NCI-H2081 treated with DMSO at 0.1 percent for 48 hours (cell line): Measurements from ENCODE around the gene DNAAF8.

Source experiments
- DNase-seq: peaks from one replicate; lab custom pipeline; 2025; lab: John Stamatoyannopoulos, UW

DNAAF8 gene

DNA sequence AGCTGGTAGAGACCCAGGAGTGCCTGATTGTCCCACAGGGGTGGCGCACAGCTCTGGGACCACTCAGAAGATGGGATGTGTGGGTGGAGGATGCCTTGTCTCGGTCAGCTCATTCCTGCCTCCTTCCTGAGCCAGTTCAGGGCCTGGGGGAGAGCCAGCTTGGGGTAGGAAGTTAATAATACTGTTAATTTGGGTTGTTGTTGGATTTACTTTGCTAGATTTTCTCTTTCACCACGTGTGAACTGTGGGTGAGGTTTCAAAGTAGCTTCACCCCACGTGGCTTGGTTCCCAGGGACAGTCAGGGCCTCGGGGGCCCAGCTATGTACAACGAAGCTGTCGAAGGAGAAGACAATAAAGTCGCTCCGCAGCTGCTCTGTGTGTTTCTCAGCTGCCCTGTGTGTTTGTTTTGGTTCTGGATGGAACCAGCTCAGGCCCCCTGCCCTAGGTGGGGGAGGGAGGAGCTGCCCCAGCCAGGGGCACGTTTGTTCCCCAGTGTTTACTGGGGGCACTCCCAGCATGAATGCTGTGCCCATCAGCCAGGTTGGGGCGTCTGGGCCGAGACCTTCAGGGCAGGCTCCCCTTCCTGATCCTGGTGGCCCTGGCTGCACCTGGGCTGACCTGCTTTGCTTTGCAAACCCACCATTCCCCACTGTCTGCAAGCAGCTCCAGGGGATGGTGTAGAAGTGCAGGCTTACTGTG is 38.7 kb upstream of the DNAAF8 start:
- DNase-seq = no peak

- DNase-seq = no peak
Measured at GRCh38 chr16:4696172-4696904, 38.0 kb upstream of the DNAAF8 start.

DNA sequence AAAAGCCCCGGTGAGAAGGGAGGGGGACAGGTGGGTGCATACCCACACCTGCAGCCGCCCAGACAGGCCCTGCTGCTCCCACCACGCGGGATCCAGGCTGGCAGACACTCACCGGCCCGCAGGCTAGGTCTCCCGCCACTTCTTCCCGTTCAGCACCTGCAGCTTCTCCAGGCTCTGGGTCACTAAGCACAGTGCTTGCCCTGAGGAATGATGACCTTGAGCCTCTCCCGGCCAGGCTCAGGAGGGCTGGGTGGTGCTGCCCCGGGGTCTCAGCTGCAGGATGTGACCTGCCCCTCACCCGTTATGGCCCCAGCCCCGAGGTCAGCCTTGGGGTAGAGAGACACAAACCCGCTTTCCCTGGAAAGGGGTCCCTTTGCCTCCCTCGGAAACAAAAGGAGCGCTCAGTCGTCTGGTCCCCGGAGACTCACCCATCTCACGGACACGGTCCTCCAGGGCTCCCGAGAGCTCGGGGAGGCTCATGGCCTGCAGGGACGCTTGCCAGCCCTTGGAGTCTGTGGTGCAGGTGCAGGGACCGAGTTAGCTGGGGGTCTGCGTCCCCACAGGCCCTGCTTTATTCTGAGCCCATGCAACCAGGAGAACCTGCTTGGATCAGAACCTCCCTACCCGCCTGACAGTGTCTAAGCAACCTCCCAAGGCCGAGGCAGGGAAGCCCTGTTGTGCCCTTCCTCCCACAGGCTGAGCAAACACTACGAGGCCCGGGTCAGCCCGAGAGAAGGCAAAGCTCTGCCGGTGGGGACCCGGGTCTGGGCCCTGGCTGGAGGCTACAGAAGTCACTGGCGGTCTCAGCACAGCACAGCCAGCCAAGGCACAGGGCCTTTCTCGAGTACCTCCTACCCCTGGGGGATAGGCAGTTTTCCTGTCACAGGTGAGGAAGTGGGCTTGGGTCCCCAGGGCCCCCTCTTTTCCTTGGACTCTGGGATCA is 37.2 kb upstream of the DNAAF8 start:
- no peak for DNase-seq

DNA sequence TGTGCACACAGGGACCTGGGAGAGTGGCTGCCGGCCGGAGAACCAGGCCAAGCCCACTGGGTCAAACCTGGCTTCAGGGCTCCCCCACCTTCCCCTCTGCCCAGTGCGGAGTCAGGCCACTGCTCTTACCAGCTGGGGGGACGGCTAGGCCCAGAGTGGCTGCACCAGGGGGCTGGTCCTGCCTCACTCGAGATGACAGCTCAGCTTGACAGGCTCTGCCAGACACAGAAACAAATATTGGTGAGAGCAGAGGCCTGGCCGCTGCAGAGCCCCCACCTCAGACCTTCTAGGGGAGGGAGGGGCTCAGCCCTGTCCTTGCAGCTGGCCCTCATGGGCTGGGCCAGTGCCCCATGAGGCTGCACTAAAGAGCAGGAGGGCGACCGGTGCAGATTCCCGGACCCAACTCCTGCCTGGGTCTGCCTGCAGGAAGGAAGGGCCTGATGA is 36.5 kb upstream of the DNAAF8 start:
- no peak for DNase-seq

- no peak for DNase-seq
Measured at GRCh38 chr16:4698321-4699045, 35.9 kb upstream of the DNAAF8 start.

DNA sequence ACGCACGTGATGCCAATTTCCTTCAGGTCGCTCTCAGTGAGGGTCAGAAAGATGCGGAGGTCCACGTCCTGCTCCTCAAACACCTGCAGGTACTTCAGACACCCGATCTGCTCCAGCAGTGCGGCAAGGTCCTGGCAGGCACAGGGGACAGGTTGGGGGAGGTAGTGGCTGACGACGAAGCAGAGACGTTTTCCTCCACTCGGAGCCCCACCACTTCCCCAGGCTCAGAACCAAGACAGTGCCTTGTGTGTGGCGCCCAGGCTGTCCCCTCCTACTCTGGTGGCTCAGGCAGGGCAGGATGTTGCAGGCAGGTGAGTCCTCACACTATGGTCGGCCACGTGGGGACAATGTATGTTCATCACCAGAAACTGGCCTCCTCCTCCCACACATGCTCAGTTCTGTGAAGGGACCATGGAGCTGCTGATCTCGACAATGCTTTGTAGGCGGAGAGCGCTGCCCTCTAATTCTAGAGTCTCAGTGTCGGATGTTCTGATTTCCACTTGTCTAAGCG is 35.2 kb upstream of the DNAAF8 start:
- DNase-seq = no peak

DNA sequence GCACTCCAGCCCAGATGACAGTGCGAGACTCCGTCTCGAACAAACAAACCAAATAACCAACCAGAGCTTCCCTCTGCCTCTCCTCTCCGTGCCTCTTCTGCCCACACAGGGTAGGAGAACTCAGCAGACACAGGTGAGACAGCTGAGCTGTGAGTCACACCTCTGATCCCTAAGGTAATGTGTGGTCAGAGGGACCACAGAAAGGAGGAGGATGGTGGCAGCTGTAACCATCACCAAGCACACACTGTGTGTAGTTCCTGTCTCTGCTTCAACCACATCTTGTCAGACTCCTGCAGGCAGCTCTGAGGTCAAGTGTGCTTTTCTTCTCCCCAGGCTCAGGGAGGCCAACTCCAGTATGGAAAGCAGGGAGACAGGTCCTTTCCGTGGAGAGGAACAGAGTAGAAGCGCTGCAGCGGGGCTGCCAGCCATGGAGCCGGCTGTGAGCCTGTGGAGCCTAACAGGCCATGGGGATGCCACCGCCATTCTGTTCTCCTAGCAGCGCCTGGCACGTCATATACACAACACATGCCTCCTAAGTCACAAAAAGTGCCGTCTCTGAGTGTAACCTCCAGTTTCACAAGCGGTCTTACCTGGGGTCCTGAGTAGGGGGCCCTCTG is 33.8 kb upstream of the DNAAF8 start:
- no peak for DNase-seq

DNA sequence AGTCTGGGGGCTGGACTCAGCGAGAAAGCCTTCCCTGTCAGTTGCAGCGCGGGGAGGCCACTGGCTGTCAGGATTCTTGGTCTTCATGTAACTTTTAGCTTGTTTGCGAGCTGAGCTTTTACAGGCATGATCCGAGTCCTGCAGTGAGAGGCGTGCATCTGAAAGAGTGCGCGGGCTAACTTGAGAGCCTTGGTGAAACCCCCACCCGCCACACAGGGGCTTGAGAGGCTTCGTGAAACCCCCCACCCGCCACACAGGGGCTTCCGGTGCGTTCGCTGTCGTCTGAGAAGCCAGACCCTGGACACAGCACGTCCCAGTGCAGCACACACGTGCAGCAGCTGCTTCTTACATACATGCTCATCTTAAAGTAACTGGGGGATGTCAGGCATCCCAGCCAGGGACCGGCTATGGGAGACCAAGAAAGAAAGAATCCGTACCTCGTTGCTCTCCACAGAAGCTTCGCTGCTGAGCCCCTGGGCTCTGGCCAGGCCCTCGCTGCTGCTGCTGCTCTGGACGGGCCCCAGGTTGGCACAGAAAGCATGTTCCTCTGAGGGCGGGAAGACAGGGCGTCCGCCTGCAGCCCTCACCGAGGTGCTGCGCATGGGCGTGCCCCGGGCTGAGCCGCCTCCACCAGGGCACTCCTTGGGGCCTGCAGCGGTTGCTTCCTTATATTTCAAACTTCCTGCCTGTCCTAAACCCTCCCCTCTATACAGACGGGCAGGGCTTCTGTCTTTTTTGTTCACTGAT is 33.2 kb upstream of the DNAAF8 start:
- DNase-seq = no peak

- DNase-seq = no peak
Measured at GRCh38 chr16:4701791-4702465, 32.4 kb upstream of the DNAAF8 start.

- DNase-seq = no peak
Measured at GRCh38 chr16:4702466-4702808, 31.9 kb upstream of the DNAAF8 start.

- DNase-seq = no peak
Measured at GRCh38 chr16:4703906-4704305, 30.4 kb upstream of the DNAAF8 start.

- DNase-seq = no peak
Measured at GRCh38 chr16:4704491-4704890, 29.8 kb upstream of the DNAAF8 start.

GRCh38 chr16:4704913-4705312 is 29.4 kb upstream of the DNAAF8 start:
- DNase-seq = no peak

DNA sequence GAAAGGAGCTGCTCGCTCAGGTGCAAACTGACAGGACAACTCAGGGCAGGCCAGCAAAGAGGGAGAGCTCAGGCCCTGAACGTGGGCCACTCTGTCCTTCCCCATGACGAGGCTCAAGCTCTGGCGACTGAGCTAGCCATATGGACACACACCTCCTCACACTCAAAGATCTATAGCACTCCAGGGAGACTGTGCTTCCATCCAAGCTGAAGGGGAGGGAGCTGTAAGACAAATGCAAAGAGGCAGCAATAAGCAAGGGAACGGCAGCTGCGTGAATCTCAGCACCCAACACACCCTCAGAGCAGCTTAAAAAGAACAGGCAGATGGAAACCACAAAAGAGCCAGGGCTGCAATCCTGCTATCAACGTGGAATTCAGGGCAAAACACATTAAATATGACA is 27.5 kb upstream of the DNAAF8 start:
- DNase-seq = no peak

DNA sequence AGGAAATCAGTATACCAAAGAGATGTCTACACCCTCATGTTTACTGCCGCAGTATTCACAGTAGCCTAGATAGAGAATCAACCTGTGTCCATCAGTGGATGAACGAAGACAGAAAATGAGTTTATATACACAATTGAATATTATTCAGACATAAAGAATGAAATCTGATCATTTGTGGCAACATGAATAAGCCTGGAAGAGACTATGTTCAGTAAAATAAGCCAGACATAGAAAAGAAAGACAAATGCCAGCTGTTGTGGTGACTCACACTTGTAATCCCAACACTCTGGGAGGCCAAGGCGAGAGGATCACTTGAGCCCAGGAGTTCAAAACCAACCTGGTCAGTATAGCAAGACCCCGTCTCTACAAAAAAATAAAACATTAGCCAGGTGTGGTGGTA is 24.9 kb upstream of the DNAAF8 start:
- no peak for DNase-seq

DNA sequence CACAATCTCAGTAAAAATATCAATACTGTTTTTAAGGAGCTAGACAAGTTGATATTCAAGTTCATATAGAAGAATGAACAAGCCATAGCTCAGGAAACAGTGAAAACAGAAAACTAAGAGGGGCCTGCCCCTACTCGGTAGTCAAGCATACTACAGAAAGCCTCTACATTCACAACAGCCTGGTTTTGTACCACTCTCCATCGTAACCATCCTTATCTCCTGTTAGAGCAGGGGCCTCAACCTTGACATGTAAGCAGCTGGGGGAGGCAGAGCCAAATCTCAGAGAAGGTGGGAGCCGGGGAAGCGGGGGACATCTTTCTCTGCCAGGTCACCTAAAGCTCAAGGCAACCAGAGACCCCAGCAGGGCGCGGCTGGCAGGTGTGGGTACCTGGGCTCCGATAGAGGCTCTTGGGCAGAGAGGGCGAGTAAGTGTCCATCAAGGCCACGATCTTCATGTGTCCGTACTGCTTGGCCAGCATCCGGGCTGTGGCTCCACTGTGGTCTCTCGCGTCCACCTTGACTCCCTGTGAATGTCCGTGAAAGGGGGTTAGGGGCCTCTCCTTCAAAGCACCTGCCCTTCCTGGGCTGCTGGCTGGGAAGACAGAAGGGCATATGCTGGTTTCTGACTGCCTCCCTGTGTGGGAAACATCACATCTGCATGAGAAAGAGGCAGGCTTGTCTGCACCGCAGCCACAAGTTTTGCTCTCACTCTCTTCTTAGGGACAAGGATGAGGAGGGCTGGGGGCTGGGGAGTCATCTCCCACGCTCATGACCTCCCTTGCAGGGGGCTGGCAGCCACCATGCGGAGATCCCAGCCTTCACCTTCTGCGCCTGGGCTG is 20.5 kb upstream of the DNAAF8 start:
- no peak for DNase-seq

GRCh38 chr16:4714996-4715395 is 19.3 kb upstream of the DNAAF8 start:
- DNase-seq = no peak

DNA sequence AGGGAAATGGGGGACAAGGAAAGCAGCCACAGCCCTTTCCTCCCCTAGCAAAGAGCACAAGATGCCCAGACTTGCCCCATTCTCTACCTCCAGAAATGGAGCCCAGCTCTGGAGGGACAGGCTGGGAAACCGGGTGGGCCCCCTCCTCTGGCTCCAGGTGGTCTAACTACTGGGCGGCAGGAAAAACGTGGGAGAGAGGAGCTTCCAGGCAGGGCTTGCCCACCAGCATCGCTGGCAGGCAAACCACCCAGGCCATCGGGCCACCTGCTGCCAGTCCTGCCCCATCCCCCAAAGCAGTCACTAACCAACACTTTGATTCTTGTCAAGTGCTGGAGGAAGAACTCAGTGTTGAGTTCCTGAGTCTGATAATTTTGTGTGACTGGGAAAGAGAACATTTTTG is 15.9 kb upstream of the DNAAF8 start:
- DNase-seq = no peak
